Measurements from ENCODE around the gene GSTO2.

DNA sequence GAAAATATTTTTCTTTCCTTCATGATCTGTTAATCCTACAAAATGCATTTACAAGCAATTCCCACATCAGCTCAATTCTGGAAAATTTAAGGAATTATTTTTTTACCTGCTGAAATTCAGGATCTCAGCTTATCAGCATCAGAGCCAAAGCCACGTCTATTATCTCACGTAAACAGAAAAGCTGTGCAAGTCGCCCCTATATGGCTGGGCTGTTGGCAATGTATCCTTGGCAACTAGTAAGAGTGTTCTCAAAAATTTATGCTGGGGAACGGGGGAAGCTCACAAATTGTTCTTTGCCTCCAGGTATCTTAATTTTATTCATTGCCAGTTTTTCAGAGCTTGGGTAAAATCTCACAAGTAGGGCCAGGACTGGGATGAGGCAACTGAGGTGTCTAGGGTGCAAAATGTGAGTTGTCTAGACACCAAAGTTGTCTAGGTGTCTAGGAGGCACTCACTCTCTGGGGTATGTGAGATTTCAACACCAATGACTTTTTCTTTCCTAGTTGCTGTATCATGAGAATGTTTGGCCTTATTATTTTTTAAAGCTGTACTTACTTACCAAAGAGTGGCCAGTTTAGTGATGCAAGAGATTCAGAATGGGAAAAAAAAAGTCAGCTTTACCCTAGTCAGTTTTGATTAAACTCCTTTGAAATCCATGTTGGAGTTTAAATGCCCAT is 5.1 kb downstream of the GSTO2 start:
- TF ChIP-seq POLR2AphosphoS5 (IDR thresholded peaks at IDR 0.05; ENCODE audit: low read depth) (no peak), EZH2 (IDR thresholded peaks at IDR 0.05; ENCODE audit: low read depth, unreplicated experiment) (no peak), NANOG (IDR thresholded peaks at IDR 0.05; ENCODE audit: borderline replicate concordance) (no peak)
- TF ChIP-seq, protein P1, sequence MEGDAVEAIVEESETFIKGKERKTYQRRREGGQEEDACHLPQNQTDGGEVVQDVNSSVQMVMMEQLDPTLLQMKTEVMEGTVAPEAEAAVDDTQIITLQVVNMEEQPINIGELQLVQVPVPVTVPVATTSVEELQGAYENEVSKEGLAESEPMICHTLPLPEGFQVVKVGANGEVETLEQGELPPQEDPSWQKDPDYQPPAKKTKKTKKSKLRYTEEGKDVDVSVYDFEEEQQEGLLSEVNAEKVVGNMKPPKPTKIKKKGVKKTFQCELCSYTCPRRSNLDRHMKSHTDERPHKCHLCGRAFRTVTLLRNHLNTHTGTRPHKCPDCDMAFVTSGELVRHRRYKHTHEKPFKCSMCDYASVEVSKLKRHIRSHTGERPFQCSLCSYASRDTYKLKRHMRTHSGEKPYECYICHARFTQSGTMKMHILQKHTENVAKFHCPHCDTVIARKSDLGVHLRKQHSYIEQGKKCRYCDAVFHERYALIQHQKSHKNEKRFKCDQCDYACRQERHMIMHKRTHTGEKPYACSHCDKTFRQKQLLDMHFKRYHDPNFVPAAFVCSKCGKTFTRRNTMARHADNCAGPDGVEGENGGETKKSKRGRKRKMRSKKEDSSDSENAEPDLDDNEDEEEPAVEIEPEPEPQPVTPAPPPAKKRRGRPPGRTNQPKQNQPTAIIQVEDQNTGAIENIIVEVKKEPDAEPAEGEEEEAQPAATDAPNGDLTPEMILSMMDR (conservative IDR thresholded peaks at IDR 0.05; ENCODE audit: low read depth in 2 of 2): no peak
